K562 (cell line): ENCODE results near the gene GART. TPM values are rescaled to one million over a fixed set of nuclear protein-coding genes. Genes with fewer than 3 reads are reported as not detected.
A peak's percentile ranks its signal among the peaks of the same experiment; 100 is the strongest.

ENCODE experiments used
- ATAC-seq: fragments of 200-7000 bp; cut with Tn5 transposase; 3 replicates; pipeline ENCODE4 v1.9.1; 2020; ENCODE audit warnings: moderate library complexity
- BruUV-seq: library from RNA; stranded (reverse); fragments of 400-500 nt; replicated peaks from 2 replicates; lab custom pipeline; 2021; lab: Mats Ljungman, UMichigan
- CTCF ChIA-PET: fragments of 300-600 bp; formaldehyde crosslinking; extraction: SDS; loops from one replicate; lab custom pipeline; 2021; ENCODE audit warnings: low intra/inter-chr PET ratio; lab: Yijun Ruan, JAX
- POLR2A ChIA-PET: fragments of 300-600, 350-650 bp; sonication (Branson Sonifier 250); formaldehyde crosslinking; extraction: SDS; loops from one replicate; lab custom pipeline; 2021; ENCODE audit warnings: antibody characterized with exemption, inconsistent platforms; lab: Yijun Ruan, JAX
- DNase-seq, 4 experiments: peaks; one replicate each; pipeline versions ENCODE4 v3.0.0 to v3.0.0-alpha.2; 2011 to 2018; ENCODE audit warnings: low spot score in 3 of 4, mixed read lengths in 3 of 4; ENCODE audit errors: extremely low read depth in 1 of 4
- FAIRE-seq: peaks from 2 replicates; lab custom pipeline; 2011; peaks lifted over from hg19 to GRCh38; lab: Jason Lieb, UNC
- H2AFZ ChIP-seq: 2 replicates; pipeline ENCODE4 v1.6.0; 2011; ENCODE audit warnings: low read depth, low read length, control low read depth, inconsistent platforms
- H3K27ac ChIP-seq: fragments of 200-600 bp; 3 replicates; pipeline ENCODE4 v1.8.0; 2011; ENCODE audit warnings: low read depth, mild to moderate bottlenecking, control low read depth, inconsistent platforms, low read length, moderate library complexity, mixed read lengths; ENCODE audit errors: extremely low read depth
- H3K27me3 ChIP-seq, 2 experiments: fragments of 300-600 bp in 1 of 2; 2 replicates in 1 of 2; 3 replicates in 1 of 2; pipeline versions ENCODE4 v1.6.0 to v1.8.0; 2011; ENCODE audit warnings: inconsistent platforms in 2 of 2, low read length in 2 of 2, mild to moderate bottlenecking in 1 of 2, mixed read lengths in 1 of 2, moderate library complexity in 1 of 2; ENCODE audit not compliant: control insufficient read depth in 2 of 2, insufficient read depth in 2 of 2
- H3K36me3 ChIP-seq: fragments of 300-600 bp; 3 replicates; pipeline ENCODE4 v1.8.0; 2011; ENCODE audit warnings: mild to moderate bottlenecking, low read length, inconsistent platforms; ENCODE audit not compliant: control insufficient read depth, insufficient read depth
- H3K4me1 ChIP-seq, 2 experiments: fragments of 200-600 bp in 1 of 2; replicated peaks in 1 of 2; 2 replicates in 1 of 2; 3 replicates in 1 of 2; pipeline versions ENCODE4 v1.5.1 to v1.8.0; 2011; ENCODE audit warnings: inconsistent platforms in 2 of 2, low read length in 2 of 2, mild to moderate bottlenecking in 1 of 2, mixed read lengths in 1 of 2, moderate library complexity in 1 of 2; ENCODE audit not compliant: control insufficient read depth in 2 of 2, insufficient read depth in 2 of 2
- H3K4me2 ChIP-seq: 2 replicates; pipeline ENCODE4 v1.6.1; 2011; ENCODE audit warnings: low read length, control low read depth, inconsistent platforms, mixed read lengths; ENCODE audit not compliant: insufficient read depth
- H3K4me3 ChIP-seq: fragments of 200-600 bp; sonication (generic), shearing (Covaris generic); 2 replicates; pipeline ENCODE4 v1.5.1; 2016; ENCODE audit warnings: control low read depth, inconsistent platforms
- H3K79me2 ChIP-seq: fragments of 200-600 bp; 3 replicates; pipeline ENCODE4 v1.8.0; 2011; ENCODE audit warnings: low read length, inconsistent platforms; ENCODE audit not compliant: control insufficient read depth, insufficient read depth
- H3K9ac ChIP-seq, 2 experiments: 2 replicates each; pipeline versions ENCODE4 v1.6.0 to v1.6.1; 2011; ENCODE audit warnings: low read depth in 2 of 2, low read length in 2 of 2, control low read depth in 1 of 2, inconsistent platforms in 1 of 2, mild to moderate bottlenecking in 1 of 2, mixed read lengths in 1 of 2; ENCODE audit not compliant: insufficient read depth in 1 of 2
- H3K9me1 ChIP-seq: one replicate; pipeline ENCODE4 v1.6.0; 2011; ENCODE audit warnings: inconsistent platforms, mild to moderate bottlenecking, low read length, moderate library complexity; ENCODE audit not compliant: control insufficient read depth, insufficient read depth
- H3K9me3 ChIP-seq: replicated peaks from 2 replicates; pipeline ENCODE4 v1.5.1; 2011; ENCODE audit warnings: low read depth, low read length, inconsistent platforms; ENCODE audit not compliant: control insufficient read depth, insufficient read depth
- H4K20me1 ChIP-seq: replicated peaks from 2 replicates; pipeline ENCODE4 v1.6.1; 2011; ENCODE audit warnings: low read length, inconsistent platforms, mixed read lengths; ENCODE audit not compliant: control insufficient read depth, insufficient read depth
- ARID3B ChIP-seq: fragments of 250-450 bp; sonication (Bioruptor Pico); IDR thresholded peaks from 2 replicates; pipeline ENCODE4 v1.4.0; 2020; ENCODE audit warnings: borderline replicate concordance
- CEBPB ChIP-seq: fragments of 450-650 bp; IDR thresholded peaks from 2 replicates; pipeline ENCODE4 v1.6.1; 2016; ENCODE audit warnings: missing genetic modification characterization, missing compliant biosample characterization
- CEBPG ChIP-seq, 3 experiments: fragments of 200-800 bp in 1 of 3; sonication (Bioruptor generic) in 1 of 3; sonication (generic) in 1 of 3; formaldehyde crosslinking in 1 of 3; IDR thresholded peaks in 2 of 3; conservative IDR thresholded peaks in 1 of 3; 2 replicates each; pipeline versions ENCODE4 v1.6.1 to v1.8.0; 2016 to 2022; ENCODE audit warnings: missing compliant biosample characterization in 2 of 3, missing genetic modification characterization in 2 of 3, mild to moderate bottlenecking in 1 of 3, missing genetic modification reagents in 1 of 3
- ZNF780A ChIP-seq: fragments of 250-450 bp; sonication (Bioruptor Pico); IDR thresholded peaks from 2 replicates; pipeline ENCODE4 v1.5.0; 2021; ENCODE audit warnings: mild to moderate bottlenecking
- WGBS: fragments of 100-300 bp; shearing (Covaris generic); methylation state at CpG from one replicate; pipeline ENCODE4 v1.1.6; 2016; ENCODE audit warnings: low coverage, mixed read lengths; ENCODE audit not compliant: insufficient coverage; ENCODE audit errors: missing lambda C conversion rate; 5-methylcytosine and 5-hydroxymethylcytosine counted together
- in situ Hi-C: fragments of 300-500 bp; cut with MboI; formaldehyde crosslinking; loops from 4 replicates; pipeline ENCODE4 v1.15.0; 2018; ENCODE audit warnings: inconsistent platforms, mixed read lengths
- intact Hi-C: fragments of 100-400 bp; cut with micrococcal nuclease; formaldehyde crosslinking; loops from 2 replicates; pipeline ENCODE4 v1.14.2; 2022
- polyA plus RNA-seq, 8 experiments: library from polyadenylated mRNA; depleted of rRNA in 4 of 8; stranded (reverse) in 5 of 8; unstranded in 3 of 8; fragments of >200 nt; fragmentation: Nextera tagmentation in 2 of 8; fragmentation: Illumina TruSeq in 1 of 8; extraction: Ambion mirVana in 2 of 8; extraction: Trizol in 1 of 8; gene quantifications; 2 replicates each; pipeline versions ENCODE4 v1.2.1 to v1.2.3, GENCODE V29; 2011 to 2014; ENCODE audit warnings: inconsistent platforms in 1 of 8, missing spikeins in 1 of 8
- total RNA-seq, 7 experiments: library from RNA; depleted of rRNA in 6 of 7; stranded (reverse); fragments of >200 nt in 6 of 7; fragmentation: Illumina TruSeq in 2 of 7; extraction: Trizol in 2 of 7; gene quantifications; 2 replicates each; pipeline versions ENCODE4 v1.2.1 to v1.2.3, GENCODE V29; 2011 to 2021; ENCODE audit warnings: low replicate concordance in 1 of 7

Gene GART
- total and polyA plus RNA-seq, 9 of the 15 experiments (the other 6 are each of a cell fraction or from before 2014, with no cell fraction given), result 141 to 429 (median 349) TPM

- H4K20me1 ChIP-seq, result no peaks in the 10 kb centered on the region
- no peak for ATAC-seq
- H3K9me3 ChIP-seq, result no peaks in the 10 kb centered on the region
- no TSS peak for BruUV-seq
- peaks cover 0 to 9% of the 10 kb centered on the region in 2 experiments; a peak in 3 of 5 replicates for H3K4me1 ChIP-seq
- ChIA-PET POLR2A (interaction anchor here (0.6 to 2.4 kb wide), 10 partner anchors 8 to 341 kb away, joined by 3 to 7 read pairs (median 4); partner anchors contain the start of genes DNAJC28 and TMEM50B), CTCF (no interaction called here)
- 96% methylated on average over 2 of the region's 2 CpGs for WGBS
- H2AFZ ChIP-seq, result no peak overlapping the region
- TF ChIP-seq ZNF780A (CRISPR knock-in tag) (no peak), CEBPB (peak; percentile 44), CEBPG (CRISPR knock-in tag; IDR thresholded peaks at IDR 0.05) (no peak), CEBPG (tag; conservative IDR thresholded peaks at IDR 0.05 in 1 of 2, IDR thresholded peaks at IDR 0.05 in 1 of 2) (0 out of 4 replicates have a peak, but pooled peaks have one; percentile 35 to 42), ARID3B (CRISPR knock-in tag) (no peak)
- H3K9ac ChIP-seq, result no peak overlapping the region
- in situ Hi-C loops (no loop called here), intact Hi-C loops (no loop called here)
- DNase-seq, result no peak
- H3K27ac ChIP-seq, result no peak overlapping the region
- H3K36me3 ChIP-seq, result peaks cover 95% of the 10 kb centered on the region
- H3K4me3 ChIP-seq, result no peak overlapping the region
- H3K4me2 ChIP-seq, result no peak overlapping the region
- no peak for FAIRE-seq
- no peaks in the 10 kb centered on the region for H3K9me1 ChIP-seq
- no peaks in the 10 kb centered on the region for H3K27me3 ChIP-seq
- H3K79me2 ChIP-seq, result no peaks in the 10 kb centered on the region
These were observed 27.7 kb downstream of the GART start for GRCh38 chr21:33514229-33514628.
